ENCODE measurements around the gene PDE6B.

- TF ChIP-seq, protein P1, sequence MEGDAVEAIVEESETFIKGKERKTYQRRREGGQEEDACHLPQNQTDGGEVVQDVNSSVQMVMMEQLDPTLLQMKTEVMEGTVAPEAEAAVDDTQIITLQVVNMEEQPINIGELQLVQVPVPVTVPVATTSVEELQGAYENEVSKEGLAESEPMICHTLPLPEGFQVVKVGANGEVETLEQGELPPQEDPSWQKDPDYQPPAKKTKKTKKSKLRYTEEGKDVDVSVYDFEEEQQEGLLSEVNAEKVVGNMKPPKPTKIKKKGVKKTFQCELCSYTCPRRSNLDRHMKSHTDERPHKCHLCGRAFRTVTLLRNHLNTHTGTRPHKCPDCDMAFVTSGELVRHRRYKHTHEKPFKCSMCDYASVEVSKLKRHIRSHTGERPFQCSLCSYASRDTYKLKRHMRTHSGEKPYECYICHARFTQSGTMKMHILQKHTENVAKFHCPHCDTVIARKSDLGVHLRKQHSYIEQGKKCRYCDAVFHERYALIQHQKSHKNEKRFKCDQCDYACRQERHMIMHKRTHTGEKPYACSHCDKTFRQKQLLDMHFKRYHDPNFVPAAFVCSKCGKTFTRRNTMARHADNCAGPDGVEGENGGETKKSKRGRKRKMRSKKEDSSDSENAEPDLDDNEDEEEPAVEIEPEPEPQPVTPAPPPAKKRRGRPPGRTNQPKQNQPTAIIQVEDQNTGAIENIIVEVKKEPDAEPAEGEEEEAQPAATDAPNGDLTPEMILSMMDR (conservative IDR thresholded peaks at IDR 0.05): no peak
- no peak for TF ChIP-seq ZFX (IDR thresholded peaks at IDR 0.05)
Measured at GRCh38 chr4:648579-649292, 23.4 kb downstream of the PDE6B start.

Data from C4-2B (cell line).